ENCODE results near the gene FIGNL1.

The FIGNL1 gene

DNA sequence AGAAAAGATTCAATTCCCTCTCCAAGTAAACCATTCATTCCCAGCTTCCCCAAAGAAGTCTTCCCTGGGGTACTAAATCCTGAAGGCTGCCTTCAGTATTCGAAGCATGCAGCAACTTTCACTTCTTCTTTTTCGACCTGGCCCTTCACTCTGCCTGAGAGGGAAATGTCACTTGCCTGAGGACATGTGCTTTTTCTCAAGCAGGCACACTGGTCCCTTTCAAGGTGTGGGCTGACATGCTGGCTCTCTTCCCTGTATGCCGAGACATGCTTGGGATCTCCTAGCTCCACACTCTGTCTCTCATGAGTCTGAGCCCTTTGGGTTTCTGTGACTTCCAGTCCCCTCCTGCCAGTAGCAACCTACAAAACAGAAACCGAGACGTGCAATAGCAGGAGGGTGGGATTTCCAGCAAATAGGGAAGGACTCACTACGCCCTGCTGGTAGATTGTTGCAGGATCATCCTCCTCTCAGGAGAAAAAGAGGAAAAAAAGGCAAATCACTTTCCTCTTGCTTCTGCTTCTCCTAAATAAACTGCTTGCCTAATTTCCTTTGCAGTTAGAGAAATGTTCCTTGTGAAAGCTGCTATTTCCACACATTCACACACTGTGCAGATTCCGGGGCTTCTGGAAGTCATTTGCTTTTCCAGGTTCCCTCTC, 33.5 kb downstream of the FIGNL1 start:
- no peak for DNase-seq (ENCODE audit: low spot score)
- ChIA-PET CTCF (interaction anchor here (0.6 to 4.1 kb wide), 2 partner anchors 210 to 234 kb away, joined by 3 to 41 read pairs; no protein-coding TSS in a partner anchor), POLR2A (ENCODE audit: low non-redundant PET) (no interaction called here)
- no peak overlapping the region for H3K27ac ChIP-seq
- TF ChIP-seq CTCF (conservative IDR thresholded peaks at IDR 0.05; ENCODE audit: low read depth): no peak

DNA sequence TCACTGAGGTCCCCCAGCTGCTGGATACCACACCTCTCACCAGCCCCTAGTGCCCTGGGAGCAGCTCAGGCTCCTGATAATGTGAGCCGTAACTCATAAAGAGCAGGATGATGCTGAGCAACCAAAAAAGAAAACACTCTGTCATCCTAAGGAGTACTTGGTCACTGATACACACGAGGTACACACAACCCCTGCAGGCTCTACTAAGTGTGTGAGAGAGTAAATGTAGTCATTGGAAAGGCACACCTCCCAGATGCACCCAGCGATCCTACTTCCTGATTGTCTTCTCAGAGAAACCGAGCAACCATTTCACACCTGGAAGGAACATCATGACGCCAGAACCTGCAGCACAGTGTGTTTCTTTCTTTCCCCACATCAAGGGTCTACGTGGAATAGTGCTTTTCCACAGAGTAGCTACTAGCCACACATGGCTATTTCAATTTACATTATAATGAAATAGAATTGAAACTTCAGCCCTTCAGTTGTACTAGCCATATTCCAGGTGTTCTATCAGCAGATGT, 34.2 kb downstream of the FIGNL1 start:
- DNase-seq (ENCODE audit: low spot score): no peak
- no peak for TF ChIP-seq CTCF (conservative IDR thresholded peaks at IDR 0.05; ENCODE audit: low read depth)
- no peak overlapping the region for H3K27ac ChIP-seq
- ChIA-PET POLR2A (ENCODE audit: low non-redundant PET) (no interaction called here), CTCF (interaction anchor here (0.6 to 4.1 kb wide), 2 partner anchors 210 to 233 kb away, joined by 3 to 41 read pairs; no protein-coding TSS in a partner anchor)

GRCh38 chr7:50413561-50413960, 36.6 kb downstream of the FIGNL1 start:
- no peak overlapping the region for H3K27ac ChIP-seq
- no peak for DNase-seq (ENCODE audit: low spot score)
- ChIA-PET POLR2A (ENCODE audit: low non-redundant PET) (no interaction called here), CTCF (no interaction called here)
- no peak for TF ChIP-seq CTCF (conservative IDR thresholded peaks at IDR 0.05; ENCODE audit: low read depth)

GRCh38 chr7:50412973-50413372, 37.2 kb downstream of the FIGNL1 start:
- no peak overlapping the region for H3K27ac ChIP-seq
- ChIA-PET POLR2A (ENCODE audit: low non-redundant PET) (no interaction called here), CTCF (interaction anchor here (0.6 kb wide), 1 partner anchor 208 kb away, joined by 3 read pairs; no protein-coding TSS in a partner anchor)
- no peak for DNase-seq (ENCODE audit: low spot score)
- TF ChIP-seq CTCF (conservative IDR thresholded peaks at IDR 0.05; ENCODE audit: low read depth): no peak

DNA sequence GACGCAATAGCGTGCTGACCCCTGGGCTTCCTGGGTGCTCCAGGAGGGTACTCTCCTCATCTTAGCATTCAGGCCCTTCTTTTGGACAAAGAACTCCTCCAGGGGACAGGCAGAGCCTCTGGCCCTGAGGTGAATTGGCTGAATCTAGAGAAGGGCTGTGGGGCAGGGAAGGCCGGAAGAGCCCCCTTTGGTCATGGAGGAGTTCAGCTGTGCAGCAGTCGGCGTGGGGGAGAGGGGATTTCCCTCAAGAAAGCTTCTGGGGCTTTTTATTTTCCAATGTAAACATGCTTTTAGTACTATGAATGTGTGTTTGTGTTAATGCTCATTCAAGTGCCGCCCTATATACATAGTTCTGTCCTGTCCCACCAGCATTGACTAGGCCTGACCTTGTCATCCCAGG, 38.8 kb downstream of the FIGNL1 start:
- H3K27ac ChIP-seq: no peak overlapping the region
- no peak for TF ChIP-seq CTCF (conservative IDR thresholded peaks at IDR 0.05; ENCODE audit: low read depth)
- POLR2A ChIA-PET (ENCODE audit: low non-redundant PET): no interaction called here
- no peak for DNase-seq (ENCODE audit: low spot score)
- CTCF ChIA-PET: interaction anchor here (1.5 kb wide), 1 partner anchor 206 kb away, joined by 9 read pairs; no protein-coding TSS in a partner anchor

GRCh38 chr7:50409856-50410745, 40.0 kb downstream of the FIGNL1 start:
- CTCF ChIA-PET: interaction anchor here (1.5 kb wide), 1 partner anchor 205 kb away, joined by 9 read pairs; no protein-coding TSS in a partner anchor
- H3K27ac ChIP-seq: no peak overlapping the region
- POLR2A ChIA-PET (ENCODE audit: low non-redundant PET): no interaction called here
- no peak for DNase-seq (ENCODE audit: low spot score)
- no peak for TF ChIP-seq CTCF (conservative IDR thresholded peaks at IDR 0.05; ENCODE audit: low read depth)
